ENCODE measurements around the gene SEZ6. TPM values are rescaled to one million over a fixed set of nuclear protein-coding genes. Genes with fewer than 3 reads are reported as not detected.

SEZ6 gene
- total RNA-seq, 1 donor from 2014 or later, result 1.5 TPM

- no peaks in the 10 kb centered on the region for H3K79me2 ChIP-seq (ENCODE audit: low read depth)
- peak overlapping the region; percentile 43 for H3K27ac Mint-ChIP-seq
- peak overlapping the region; percentile 51 for H3K4me3 Mint-ChIP-seq
- no peak overlapping the region for H2AFZ ChIP-seq (replicated peaks)
- H3K9ac ChIP-seq, result no peak overlapping the region
- H3K36me3 ChIP-seq, result no peaks in the 10 kb centered on the region
- H3K4me3 ChIP-seq, result no peak overlapping the region
- TF ChIP-seq CTCF (IDR thresholded peaks at IDR 0.05) (no peak), EZH2phosphoT487 (IDR thresholded peaks at IDR 0.05) (no peak), EZH2 (IDR thresholded peaks at IDR 0.05) (no peak)
- H3K27me3 ChIP-seq, result no peaks in the 10 kb centered on the region
- peaks cover 33% of the 10 kb centered on the region for H3K4me1 ChIP-seq
- no peaks in the 10 kb centered on the region for H4K20me1 ChIP-seq (ENCODE audit: low read depth)
- DNase-seq (ENCODE audit: low spot score), result no peak
- no peak overlapping the region for H3K27ac ChIP-seq
- no peak overlapping the region for H3K4me2 ChIP-seq
- H3F3A ChIP-seq (ENCODE audit: low read depth), result peaks cover 9% of the 10 kb centered on the region
- H3K4me1 Mint-ChIP-seq, result peaks cover 68% of the 10 kb centered on the region
- H3K9me3 ChIP-seq (ENCODE audit: low read depth), result no peaks in the 10 kb centered on the region
- H3K9me3 Mint-ChIP-seq, result no peaks in the 10 kb centered on the region
- H3K36me3 Mint-ChIP-seq, result no peaks in the 10 kb centered on the region
- H3K27me3 Mint-ChIP-seq (ENCODE audit: insufficient read depth, low read depth), result peaks cover 46% of the 10 kb centered on the region
These were observed 45.4 kb upstream of the SEZ6 start for GRCh38 chr17:29051194-29051593.

GRCh38 chr17:29050176-29050575 lies 44.3 kb upstream of the SEZ6 start:
- H4K20me1 ChIP-seq (ENCODE audit: low read depth), result no peaks in the 10 kb centered on the region
- H3K79me2 ChIP-seq (ENCODE audit: low read depth), result no peaks in the 10 kb centered on the region
- TF ChIP-seq EZH2phosphoT487 (IDR thresholded peaks at IDR 0.05) (no peak), CTCF (IDR thresholded peaks at IDR 0.05) (no peak), EZH2 (IDR thresholded peaks at IDR 0.05) (no peak)
- Mint-ChIP-seq H3K27me3 (ENCODE audit: insufficient read depth, low read depth) (peaks cover 52% of the 10 kb centered on the region), H3K27ac (no peak overlapping the region), H3K9me3 (peaks cover 3% of the 10 kb centered on the region), H3K4me3 (no peak overlapping the region), H3K4me1 (peaks cover 67% of the 10 kb centered on the region), H3K36me3 (no peaks in the 10 kb centered on the region)
- H3K36me3 ChIP-seq, result no peaks in the 10 kb centered on the region
- no peak overlapping the region for H3K9ac ChIP-seq
- H3K4me2 ChIP-seq, result no peak overlapping the region
- H3K9me3 ChIP-seq (ENCODE audit: low read depth), result no peaks in the 10 kb centered on the region
- no peak for DNase-seq (ENCODE audit: low spot score)
- H3K4me1 ChIP-seq, result peaks cover 27% of the 10 kb centered on the region
- H3F3A ChIP-seq (ENCODE audit: low read depth), result peaks cover 9% of the 10 kb centered on the region
- H3K4me3 ChIP-seq, result no peak overlapping the region
- H2AFZ ChIP-seq (replicated peaks), result no peak overlapping the region
- no peak overlapping the region for H3K27ac ChIP-seq
- no peaks in the 10 kb centered on the region for H3K27me3 ChIP-seq

GRCh38 chr17:29049541-29050145 lies 43.8 kb upstream of the SEZ6 start:
- peaks cover 22% of the 10 kb centered on the region for H3K4me1 ChIP-seq
- H2AFZ ChIP-seq (replicated peaks), result no peak overlapping the region
- H3K9me3 Mint-ChIP-seq, result peaks cover 3% of the 10 kb centered on the region
- H3K27me3 Mint-ChIP-seq (ENCODE audit: insufficient read depth, low read depth), result peaks cover 51% of the 10 kb centered on the region
- H4K20me1 ChIP-seq (ENCODE audit: low read depth), result no peaks in the 10 kb centered on the region
- no peaks in the 10 kb centered on the region for H3K9me3 ChIP-seq (ENCODE audit: low read depth)
- H3K9ac ChIP-seq, result no peak overlapping the region
- peaks cover 9% of the 10 kb centered on the region for H3F3A ChIP-seq (ENCODE audit: low read depth)
- H3K36me3 Mint-ChIP-seq, result no peaks in the 10 kb centered on the region
- no peak overlapping the region for H3K27ac ChIP-seq
- H3K4me3 Mint-ChIP-seq, result no peak overlapping the region
- no peak overlapping the region for H3K4me2 ChIP-seq
- no peaks in the 10 kb centered on the region for H3K36me3 ChIP-seq
- peaks cover 63% of the 10 kb centered on the region for H3K4me1 Mint-ChIP-seq
- no peaks in the 10 kb centered on the region for H3K27me3 ChIP-seq
- H3K27ac Mint-ChIP-seq, result no peak overlapping the region
- TF ChIP-seq CTCF (IDR thresholded peaks at IDR 0.05), result no peak
- no peak for TF ChIP-seq EZH2 (IDR thresholded peaks at IDR 0.05)
- TF ChIP-seq EZH2phosphoT487 (IDR thresholded peaks at IDR 0.05), result no peak
- DNase-seq (ENCODE audit: low spot score), result no peak
- H3K79me2 ChIP-seq (ENCODE audit: low read depth), result no peaks in the 10 kb centered on the region
- no peak overlapping the region for H3K4me3 ChIP-seq

Data from neural progenitor cell (in vitro differentiated cells).